ENCODE results near the gene AREG.
A peak's percentile ranks its signal among the peaks of the same experiment; 100 is the strongest.

The AREG gene

GRCh38 chr4:74464291-74464690 is 19.4 kb downstream of the AREG start:
- TF ChIP-seq CTCF (conservative IDR thresholded peaks at IDR 0.05; ENCODE audit: low read depth): no peak
- DNase-seq (ENCODE audit: low spot score): no peak
- CTCF ChIA-PET: interaction anchor here (0.9 kb wide), 1 partner anchor 9 kb away, joined by 3 read pairs; no protein-coding TSS in a partner anchor
- POLR2A ChIA-PET (ENCODE audit: low non-redundant PET): no interaction called here
- H3K27ac ChIP-seq: no peak overlapping the region

- POLR2A ChIA-PET (ENCODE audit: low non-redundant PET): no interaction called here
- no peak overlapping the region for H3K27ac ChIP-seq
- CTCF ChIA-PET: no interaction called here
- TF ChIP-seq CTCF (conservative IDR thresholded peaks at IDR 0.05; ENCODE audit: low read depth): no peak
- DNase-seq (ENCODE audit: low spot score): no peak
These were observed 21.3 kb downstream of the AREG start for GRCh38 chr4:74466242-74466641.

- CTCF ChIA-PET: interaction anchor here (0.6 kb wide), 1 partner anchor 209 kb away, joined by 4 read pairs; no protein-coding TSS in a partner anchor
- POLR2A ChIA-PET (ENCODE audit: low non-redundant PET): no interaction called here
- no peak overlapping the region for H3K27ac ChIP-seq
- no peak for DNase-seq (ENCODE audit: low spot score)
- no peak for TF ChIP-seq CTCF (conservative IDR thresholded peaks at IDR 0.05; ENCODE audit: low read depth)
These were observed 26.3 kb downstream of the AREG start for GRCh38 chr4:74471264-74471663.

- CTCF ChIA-PET: interaction anchor here (0.6 to 1.1 kb wide), 4 partner anchors 9 to 747 kb away, joined by 3 to 5 read pairs (median 3); no protein-coding TSS in a partner anchor
- no peak for TF ChIP-seq CTCF (conservative IDR thresholded peaks at IDR 0.05; ENCODE audit: low read depth)
- no peak overlapping the region for H3K27ac ChIP-seq
- peak; percentile 84 for DNase-seq (ENCODE audit: low spot score)
- POLR2A ChIA-PET (ENCODE audit: low non-redundant PET): no interaction called here
These were observed 28.3 kb downstream of the AREG start for GRCh38 chr4:74473155-74473811.

DNA sequence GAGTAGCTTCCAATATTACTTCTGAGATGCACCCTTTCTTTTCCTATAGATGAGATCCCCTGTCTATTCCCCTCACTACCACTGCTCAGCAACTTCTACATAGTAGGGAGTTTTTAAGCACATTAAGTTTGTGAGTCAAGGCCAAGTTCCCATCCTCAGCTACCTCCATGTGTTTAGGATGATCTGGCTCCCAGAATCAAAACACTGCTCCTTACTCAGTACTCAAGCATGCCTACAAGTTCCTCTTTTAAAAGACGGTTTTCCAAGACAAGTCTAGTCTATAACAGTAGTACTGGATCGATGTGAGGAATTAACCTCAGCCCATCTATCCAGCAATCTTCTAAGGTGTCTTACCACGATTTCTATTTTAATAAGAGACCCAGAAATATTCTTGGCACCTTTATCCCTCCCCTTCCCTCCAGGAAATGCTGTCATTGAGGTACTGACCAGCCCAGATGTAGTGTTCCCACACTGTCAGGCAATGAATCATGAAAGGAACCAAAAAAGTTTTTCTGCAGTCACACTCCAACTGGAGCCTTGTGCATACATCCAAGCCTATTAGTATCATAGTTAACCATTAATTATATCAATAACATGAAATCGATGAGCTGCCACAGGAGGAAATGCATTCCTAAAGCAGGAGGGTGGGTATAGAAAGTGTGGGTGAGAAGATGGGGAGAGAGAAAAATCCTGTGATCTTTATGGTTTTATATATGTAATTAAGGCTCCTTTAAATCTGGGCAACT is 29.6 kb downstream of the AREG start:
- no peak for DNase-seq (ENCODE audit: low spot score)
- TF ChIP-seq CTCF (conservative IDR thresholded peaks at IDR 0.05; ENCODE audit: low read depth): no peak
- ChIA-PET POLR2A (ENCODE audit: low non-redundant PET) (no interaction called here), CTCF (interaction anchor here (0.9 to 1.2 kb wide), 2 partner anchors 16 to 103 kb away, joined by 3 to 6 read pairs; no protein-coding TSS in a partner anchor)
- H3K27ac ChIP-seq: peak overlapping the region; percentile 46; the same call in 1 of the 2 replicates

DNA sequence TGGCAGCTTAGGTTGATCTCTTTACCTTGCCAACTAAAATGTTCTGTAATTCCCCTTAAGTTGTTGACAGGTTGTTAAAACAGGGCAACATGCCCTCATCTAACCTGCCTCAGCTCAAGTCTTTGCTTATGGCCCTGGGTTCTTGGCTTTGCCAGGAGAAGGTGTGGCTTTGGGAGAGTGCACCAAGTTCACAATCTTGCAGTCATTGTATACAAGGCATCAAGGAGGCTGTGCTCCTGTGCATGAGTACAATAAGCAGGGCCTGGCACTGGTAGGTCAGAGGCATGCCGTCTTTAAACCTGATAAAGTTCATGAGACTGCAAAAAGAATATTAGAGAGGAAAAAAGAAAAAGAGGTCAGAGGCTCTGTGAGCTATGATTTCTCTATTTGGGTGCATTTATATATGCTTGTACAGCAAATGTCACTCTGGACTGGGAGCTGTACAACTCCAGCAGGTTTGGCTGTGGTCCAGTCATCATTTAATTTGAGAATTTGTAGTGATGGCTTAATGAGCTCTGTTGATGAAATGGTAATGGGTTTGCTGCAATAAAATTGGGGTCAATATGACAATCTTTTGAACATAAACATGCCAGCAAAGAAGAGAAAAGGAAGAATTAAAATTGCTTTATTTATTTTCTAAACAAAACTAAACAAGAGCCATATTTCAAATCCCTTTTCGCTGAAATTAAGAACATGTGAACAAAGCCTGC is 30.3 kb downstream of the AREG start:
- peak overlapping the region; percentile 46 for H3K27ac ChIP-seq
- POLR2A ChIA-PET (ENCODE audit: low non-redundant PET): no interaction called here
- DNase-seq (ENCODE audit: low spot score): no peak
- no peak for TF ChIP-seq CTCF (conservative IDR thresholded peaks at IDR 0.05; ENCODE audit: low read depth)
- CTCF ChIA-PET: interaction anchor here (0.9 to 1.2 kb wide), 2 partner anchors 17 to 104 kb away, joined by 3 to 6 read pairs; no protein-coding TSS in a partner anchor
